ENCODE results near the gene SSC4D.
A peak's percentile ranks its signal among the peaks of the same experiment; 100 is the strongest.
"Not testable (repeated sequence)": the region's sequence is repeated elsewhere in the genome, so short reads cannot be mapped to it uniquely, and the experiment has no call there.

SSC4D gene

GRCh38 chr7:76387789-76388188 is 21.7 kb downstream of the SSC4D start:
- DNase-seq (ENCODE audit: low read depth in 1 of 2, low spot score in 1 of 2): not testable (repeated sequence)

- no peak for DNase-seq (ENCODE audit: low read depth in 1 of 2, low spot score in 1 of 2)
Measured at GRCh38 chr7:76386691-76387260, 22.7 kb downstream of the SSC4D start.

GRCh38 chr7:76383089-76383944 is 26.2 kb downstream of the SSC4D start:
- no peak for DNase-seq (ENCODE audit: low read depth in 1 of 2, low spot score in 1 of 2)

GRCh38 chr7:76381814-76382213 is 27.7 kb downstream of the SSC4D start:
- DNase-seq (ENCODE audit: low read depth in 1 of 2, low spot score in 1 of 2): no peak

GRCh38 chr7:76380623-76380966 is 28.9 kb downstream of the SSC4D start:
- DNase-seq (ENCODE audit: low read depth in 1 of 2, low spot score in 1 of 2): no peak

GRCh38 chr7:76377186-76377918 is 32.1 kb downstream of the SSC4D start:
- DNase-seq (ENCODE audit: low read depth in 1 of 2, low spot score in 1 of 2): no peak

- no peak for DNase-seq (ENCODE audit: low read depth in 1 of 2, low spot score in 1 of 2)
Measured at GRCh38 chr7:76375251-76375650, 34.2 kb downstream of the SSC4D start.

GRCh38 chr7:76372984-76373833 is 36.3 kb downstream of the SSC4D start:
- DNase-seq (ENCODE audit: low read depth in 1 of 2, low spot score in 1 of 2): no peak

GRCh38 chr7:76371396-76371795 is 38.1 kb downstream of the SSC4D start:
- no peak for DNase-seq (ENCODE audit: low read depth in 1 of 2, low spot score in 1 of 2)

- no peak for DNase-seq (ENCODE audit: low read depth in 1 of 2, low spot score in 1 of 2)
Measured at GRCh38 chr7:76369018-76369417, 40.5 kb downstream of the SSC4D start.

GRCh38 chr7:76368190-76368589 is 41.3 kb downstream of the SSC4D start:
- DNase-seq (ENCODE audit: low read depth in 1 of 2, low spot score in 1 of 2): no peak

- DNase-seq (ENCODE audit: low read depth in 1 of 2, low spot score in 1 of 2): no peak
Measured at GRCh38 chr7:76364198-76364584, 45.3 kb downstream of the SSC4D start.

- DNase-seq (ENCODE audit: low read depth in 1 of 2, low spot score in 1 of 2): not testable (repeated sequence)
Measured at GRCh38 chr7:76363754-76364153, 45.7 kb downstream of the SSC4D start.

GRCh38 chr7:76359978-76360638 is 49.4 kb downstream of the SSC4D start:
- DNase-seq (ENCODE audit: low read depth in 1 of 2, low spot score in 1 of 2): no peak

GRCh38 chr7:76359111-76359977 is 50.2 kb downstream of the SSC4D start:
- DNase-seq (ENCODE audit: low read depth in 1 of 2, low spot score in 1 of 2): peak; percentile 84

GRCh38 chr7:76358481-76359110 is 50.9 kb downstream of the SSC4D start, which contains the start of gene YWHAG:
Gene YWHAG, minus strand, starts transcription at chr7:76358991. Its CDS starts 183 bp downstream, at chr7:76358808.
- DNase-seq (ENCODE audit: low read depth in 1 of 2, low spot score in 1 of 2): peak; percentile 78 to 82

GRCh38 chr7:76358011-76358480 is 51.5 kb downstream of the SSC4D start:
- DNase-seq (ENCODE audit: low read depth in 1 of 2, low spot score in 1 of 2): peak; percentile 26 to 45

GRCh38 chr7:76357475-76358010 is 52.0 kb downstream of the SSC4D start:
- no peak for DNase-seq (ENCODE audit: low read depth in 1 of 2, low spot score in 1 of 2)

- DNase-seq (ENCODE audit: low read depth in 1 of 2, low spot score in 1 of 2): no peak
Measured at GRCh38 chr7:76356823-76357222, 52.7 kb downstream of the SSC4D start.

Measured in stimulated activated CD4-positive, alpha-beta T cell treated with anti-CD3 and anti-CD28 coated beads, Interleukin-15, amount 100 ng/mL, for 1 hour (primary cell).